Measurements from ENCODE around the gene RTEL1.

DNA sequence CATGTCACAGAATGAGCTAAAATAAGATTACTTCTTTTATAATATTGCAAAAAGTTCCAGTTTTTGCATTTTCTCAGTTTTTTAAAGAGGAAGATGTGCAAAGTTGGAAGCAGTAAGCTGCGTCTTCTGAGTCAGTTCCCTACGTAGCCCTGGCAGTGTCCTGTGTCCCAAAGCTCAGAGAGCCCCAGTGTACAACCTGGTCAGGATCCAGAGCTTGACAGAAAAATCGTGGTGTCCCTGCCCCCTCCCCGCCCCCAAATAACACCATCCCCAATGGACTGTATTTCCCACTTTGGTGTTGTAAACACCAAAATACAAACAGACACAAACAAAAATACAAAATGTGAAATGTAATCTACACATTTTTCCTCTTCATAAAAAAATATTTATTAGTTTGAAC lies 86.0 kb downstream of the RTEL1 start:
- no peak for TF ChIP-seq POLR2A (IDR thresholded peaks at IDR 0.05; ENCODE audit: low read length)
- TF ChIP-seq GATA1 (IDR thresholded peaks at IDR 0.05; ENCODE audit: low read depth, low read length) = no peak

Measured in erythroblast (primary cell).